ENCODE results near the gene DRC1. TPM values are rescaled to one million over a fixed set of nuclear protein-coding genes. Genes with fewer than 3 reads are reported as not detected.

The DRC1 gene
- total RNA-seq, 2 experiments from 2014 or later, result not detected

GRCh38 chr2:26470601-26471260 is 69.0 kb downstream of the DRC1 start:
- H3K4me3 Mint-ChIP-seq, result no peak overlapping the region
- CTCF ChIA-PET, result interaction anchor here (1.5 to 2.1 kb wide), 2 partner anchors 33 to 155 kb away, joined by 5 to 6 read pairs; no protein-coding TSS in a partner anchor
- no peaks in the 10 kb centered on the region for H3K27me3 Mint-ChIP-seq
- no peaks in the 10 kb centered on the region for H3K36me3 Mint-ChIP-seq
- POLR2A ChIA-PET, result no interaction called here
- no peak for DNase-seq
- H3K27ac Mint-ChIP-seq, result no peak overlapping the region
- peaks cover 15% of the 10 kb centered on the region for H3K9me3 Mint-ChIP-seq
- H3K4me1 Mint-ChIP-seq (ENCODE audit: low read depth), result no peaks in the 10 kb centered on the region
- intact Hi-C loops (cut with micrococcal nuclease), result no loop called here

- H3K36me3 Mint-ChIP-seq, result no peaks in the 10 kb centered on the region
- no peak overlapping the region for H3K27ac Mint-ChIP-seq
- POLR2A ChIA-PET, result no interaction called here
- intact Hi-C loops (cut with micrococcal nuclease), result no loop called here
- CTCF ChIA-PET, result no interaction called here
- H3K27me3 Mint-ChIP-seq, result no peaks in the 10 kb centered on the region
- peaks cover 15% of the 10 kb centered on the region for H3K9me3 Mint-ChIP-seq
- no peak overlapping the region for H3K4me3 Mint-ChIP-seq
- no peak for DNase-seq
- no peaks in the 10 kb centered on the region for H3K4me1 Mint-ChIP-seq (ENCODE audit: low read depth)
Observed at GRCh38 chr2:26471289-26471688, 69.6 kb downstream of the DRC1 start.

GRCh38 chr2:26471766-26472706 is 70.3 kb downstream of the DRC1 start:
- POLR2A ChIA-PET, result no interaction called here
- no peak for DNase-seq
- Mint-ChIP-seq H3K36me3 (no peaks in the 10 kb centered on the region), H3K9me3 (peaks cover 15% of the 10 kb centered on the region), H3K4me1 (ENCODE audit: low read depth) (no peaks in the 10 kb centered on the region), H3K27me3 (no peaks in the 10 kb centered on the region), H3K4me3 (no peak overlapping the region), H3K27ac (no peak overlapping the region)
- intact Hi-C loops (cut with micrococcal nuclease), result no loop called here
- CTCF ChIA-PET, result no interaction called here

GRCh38 chr2:26472821-26473655 is 71.3 kb downstream of the DRC1 start:
- ChIA-PET POLR2A (no interaction called here), CTCF (no interaction called here)
- Mint-ChIP-seq H3K9me3 (peaks cover 15% of the 10 kb centered on the region), H3K36me3 (no peaks in the 10 kb centered on the region), H3K4me3 (no peak overlapping the region), H3K4me1 (ENCODE audit: low read depth) (peaks cover 5% of the 10 kb centered on the region), H3K27me3 (no peaks in the 10 kb centered on the region), H3K27ac (no peak overlapping the region)
- DNase-seq, result no peak
- intact Hi-C loops (cut with micrococcal nuclease), result no loop called here

- Mint-ChIP-seq H3K4me3 (no peak overlapping the region), H3K27me3 (no peaks in the 10 kb centered on the region), H3K4me1 (ENCODE audit: low read depth) (peaks cover 5% of the 10 kb centered on the region), H3K27ac (no peak overlapping the region), H3K9me3 (peaks cover 11% of the 10 kb centered on the region), H3K36me3 (no peaks in the 10 kb centered on the region)
- intact Hi-C loops (cut with micrococcal nuclease), result no loop called here
- POLR2A ChIA-PET, result no interaction called here
- CTCF ChIA-PET, result no interaction called here
- DNase-seq, result no peak
Observed at GRCh38 chr2:26473796-26474195, 72.1 kb downstream of the DRC1 start.

- DNase-seq, result no peak
- H3K4me1 Mint-ChIP-seq (ENCODE audit: low read depth), result peaks cover 5% of the 10 kb centered on the region
- no peaks in the 10 kb centered on the region for H3K36me3 Mint-ChIP-seq
- intact Hi-C loops (cut with micrococcal nuclease), result no loop called here
- peaks cover 8% of the 10 kb centered on the region for H3K9me3 Mint-ChIP-seq
- no peak overlapping the region for H3K27ac Mint-ChIP-seq
- H3K27me3 Mint-ChIP-seq, result no peaks in the 10 kb centered on the region
- no peak overlapping the region for H3K4me3 Mint-ChIP-seq
- POLR2A ChIA-PET, result no interaction called here
- CTCF ChIA-PET, result no interaction called here
Observed at GRCh38 chr2:26474261-26474785, 72.6 kb downstream of the DRC1 start.

DNA sequence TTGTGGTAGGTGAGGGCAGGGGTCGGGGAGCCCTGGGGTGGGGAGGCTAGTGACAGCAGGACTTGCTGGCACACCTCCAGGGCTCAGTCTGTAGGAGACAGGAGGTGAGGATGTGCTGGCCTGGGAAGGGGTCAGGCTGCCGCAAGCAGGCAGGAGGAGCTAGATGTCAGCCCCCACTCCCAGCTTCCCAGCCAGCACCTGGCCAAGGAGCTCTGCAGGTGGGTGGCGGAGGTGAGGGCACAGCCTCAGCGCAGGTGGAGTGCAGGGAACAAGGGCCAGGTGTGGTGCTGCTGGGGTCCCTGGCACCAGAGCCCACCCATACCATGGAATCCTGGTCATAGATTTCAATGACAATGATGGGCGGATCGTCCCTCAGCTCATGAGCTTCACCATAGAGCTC is 73.3 kb downstream of the DRC1 start:
- CTCF ChIA-PET, result no interaction called here
- H3K36me3 Mint-ChIP-seq, result no peaks in the 10 kb centered on the region

DNA sequence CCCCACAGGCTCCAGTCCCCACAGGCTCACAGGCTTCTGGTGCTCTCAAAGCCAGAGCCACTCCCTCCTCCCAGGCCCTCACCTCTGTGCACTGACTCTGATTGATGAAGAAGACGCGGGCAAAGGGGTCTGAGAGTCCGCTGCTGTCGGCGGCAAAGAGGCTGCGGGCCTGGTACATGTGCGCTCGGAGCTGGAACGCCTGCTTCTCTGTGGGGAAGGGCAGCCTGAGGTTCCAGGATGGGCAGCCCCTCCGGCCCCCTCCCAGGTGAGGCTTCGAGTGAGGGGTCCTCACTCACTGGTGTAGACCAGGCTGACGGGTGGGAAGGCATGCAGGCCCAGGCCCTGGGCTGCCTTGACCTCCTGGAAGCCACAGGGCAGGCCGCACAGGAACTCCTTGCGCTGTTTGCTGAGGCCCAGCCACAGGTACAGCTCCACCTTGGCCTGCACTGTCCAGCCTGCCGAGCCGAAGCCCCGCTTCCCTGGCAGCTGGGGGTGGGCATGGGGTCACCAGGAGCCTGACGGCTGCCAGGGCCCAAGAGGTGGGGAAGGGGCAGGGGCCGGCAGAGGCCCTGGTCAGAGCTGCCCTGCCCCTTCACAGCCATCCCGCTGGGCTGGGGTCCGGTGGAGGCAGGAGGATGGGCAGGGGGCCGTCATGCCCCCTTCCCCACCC is 74.2 kb downstream of the DRC1 start:
- no peaks in the 10 kb centered on the region for H3K9me3 Mint-ChIP-seq
- H3K4me3 Mint-ChIP-seq, result no peak overlapping the region
- intact Hi-C loops (cut with micrococcal nuclease), result no loop called here
- no peaks in the 10 kb centered on the region for H3K36me3 Mint-ChIP-seq
- CTCF ChIA-PET, result no interaction called here
- peaks cover 5% of the 10 kb centered on the region for H3K4me1 Mint-ChIP-seq (ENCODE audit: low read depth)
- POLR2A ChIA-PET, result no interaction called here
- DNase-seq, result no peak
- H3K27ac Mint-ChIP-seq, result no peak overlapping the region
- H3K27me3 Mint-ChIP-seq, result no peaks in the 10 kb centered on the region

More for the DNA sequence above, 73.3 kb downstream of the DRC1 start:
- H3K9me3 Mint-ChIP-seq, result peaks cover 2% of the 10 kb centered on the region
- no peak overlapping the region for H3K4me3 Mint-ChIP-seq
- intact Hi-C loops (cut with micrococcal nuclease), result no loop called here
- H3K4me1 Mint-ChIP-seq (ENCODE audit: low read depth), result peaks cover 5% of the 10 kb centered on the region
- DNase-seq, result no peak
- no peaks in the 10 kb centered on the region for H3K27me3 Mint-ChIP-seq
- POLR2A ChIA-PET, result no interaction called here
- H3K27ac Mint-ChIP-seq, result no peak overlapping the region

GRCh38 chr2:26477126-26477910 is 75.6 kb downstream of the DRC1 start:
- ChIA-PET CTCF (interaction anchor here (0.7 to 0.9 kb wide), 2 partner anchors 8 to 27 kb away, joined by 3 read pairs; no protein-coding TSS in a partner anchor), POLR2A (no interaction called here)
- Mint-ChIP-seq H3K4me1 (ENCODE audit: low read depth) (peaks cover 5% of the 10 kb centered on the region), H3K36me3 (no peaks in the 10 kb centered on the region), H3K9me3 (no peaks in the 10 kb centered on the region), H3K27me3 (no peaks in the 10 kb centered on the region), H3K4me3 (peak overlapping the region; percentile 6), H3K27ac (no peak overlapping the region)
- peak; percentile 48 for DNase-seq
- intact Hi-C loops (cut with micrococcal nuclease), result no loop called here

DNA sequence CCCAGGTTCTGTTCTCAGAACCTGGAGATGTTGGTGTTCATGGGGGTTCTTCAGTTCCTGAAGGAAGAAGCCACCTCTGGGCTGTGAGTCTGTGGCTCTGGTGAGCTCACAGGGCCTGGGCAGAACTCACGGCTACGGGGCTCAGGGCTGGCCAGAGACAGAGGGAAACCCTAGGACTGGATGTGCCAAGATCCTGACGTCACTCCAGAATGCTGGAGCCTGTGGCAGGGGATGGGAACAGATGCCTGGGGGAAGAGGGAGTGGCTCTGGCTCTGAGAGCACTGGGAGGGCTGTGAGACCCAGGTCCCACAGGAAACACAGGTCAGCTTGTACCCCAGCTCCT is 76.2 kb downstream of the DRC1 start, which contains the start of gene OTOF:
Gene OTOF, minus strand, starts transcription at position 214 of the 343 bp plus-strand sequence.
- H3K9me3 Mint-ChIP-seq, result no peaks in the 10 kb centered on the region
- CTCF ChIA-PET, result interaction anchor here (0.6 to 0.9 kb wide), 3 partner anchors 9 to 97 kb away, joined by 3 read pairs; no protein-coding TSS in a partner anchor
- DNase-seq, result no peak
- H3K27ac Mint-ChIP-seq, result no peak within 1 kb of the TSS
- peak within 1 kb of the TSS; percentile 6 for H3K4me3 Mint-ChIP-seq
- H3K27me3 Mint-ChIP-seq, result no peaks in the 10 kb centered on the region
- H3K4me1 Mint-ChIP-seq (ENCODE audit: low read depth), result peaks cover 5% of the 10 kb centered on the region
- POLR2A ChIA-PET, result no interaction called here
- no peaks in the 10 kb centered on the region for H3K36me3 Mint-ChIP-seq
- intact Hi-C loops (cut with micrococcal nuclease), result no loop called here

DNA sequence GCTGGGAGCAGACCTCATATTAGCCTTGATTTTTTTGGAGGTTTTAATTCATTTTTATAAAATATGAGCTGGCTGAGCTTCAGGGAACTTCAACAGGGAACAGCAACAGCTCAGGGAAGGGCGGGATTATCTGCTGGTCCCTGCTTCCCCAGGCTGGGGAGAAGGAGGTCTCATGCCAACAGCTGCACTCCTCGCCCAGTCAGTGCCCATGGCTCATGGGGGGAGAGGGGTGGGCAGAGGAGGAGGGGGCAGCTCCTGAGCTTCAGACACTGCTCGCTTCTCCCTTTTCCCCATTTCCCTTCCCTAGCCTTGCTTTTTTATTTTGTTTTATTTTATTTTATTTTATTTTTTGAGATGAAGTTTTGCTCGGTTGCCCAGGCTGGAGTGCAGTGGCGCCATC is 76.6 kb downstream of the DRC1 start:
- DNase-seq, result no peak
- intact Hi-C loops (cut with micrococcal nuclease), result no loop called here
- CTCF ChIA-PET, result interaction anchor here (0.6 to 0.9 kb wide), 2 partner anchors 26 to 97 kb away, joined by 3 read pairs; no protein-coding TSS in a partner anchor
- POLR2A ChIA-PET, result no interaction called here
- Mint-ChIP-seq H3K27ac (no peak overlapping the region), H3K4me1 (ENCODE audit: low read depth) (peaks cover 5% of the 10 kb centered on the region), H3K36me3 (no peaks in the 10 kb centered on the region), H3K27me3 (no peaks in the 10 kb centered on the region), H3K4me3 (no peak overlapping the region), H3K9me3 (no peaks in the 10 kb centered on the region)

Measured in activated CD4-positive, alpha-beta memory T cell treated with anti-CD3 and anti-CD28 coated beads for 36 hours (primary cell).